ENCODE data around the gene SOBP. TPM values are rescaled to one million over a fixed set of nuclear protein-coding genes. Genes with fewer than 3 reads are reported as not detected.
"Not testable (repeated sequence)": the region's sequence is repeated elsewhere in the genome, so short reads cannot be mapped to it uniquely, and the experiment has no call there.

SOBP gene
- total RNA-seq, 6 donors from 2014 or later: 4.4 to 25.1 (median 12.4) TPM

DNA sequence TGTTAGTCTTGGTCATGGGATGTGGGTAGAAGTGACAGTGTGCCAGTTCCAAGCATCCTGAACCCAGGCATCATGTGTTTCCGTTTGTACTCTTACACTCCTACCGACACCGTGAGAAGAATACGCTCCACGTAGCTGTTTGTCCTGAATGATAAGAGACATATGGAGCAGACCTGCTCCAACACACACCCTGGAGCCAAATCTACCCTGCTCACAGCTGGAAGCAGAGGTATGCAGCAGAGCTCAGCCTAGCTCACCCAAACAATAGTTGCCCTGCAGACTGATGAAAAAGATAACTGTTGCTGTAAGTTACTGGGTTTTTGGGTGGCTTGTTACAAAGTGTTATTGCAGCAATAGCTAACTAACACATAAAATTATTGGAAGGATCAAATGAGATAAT, 16.3 kb upstream of the SOBP start:
- DNase-seq (no peak), ATAC-seq (ENCODE audit: low FRiP score in 2 of 2) (no peak)
- H3K9me3 ChIP-seq: no peaks in the 10 kb centered on the region
- H3K36me3 ChIP-seq: no peaks in the 10 kb centered on the region
- TF ChIP-seq POLR2AphosphoS5 (IDR thresholded peaks at IDR 0.05): no peak
- no peak for TF ChIP-seq POLR2A (IDR thresholded peaks at IDR 0.05)
- TF ChIP-seq, protein P1, sequence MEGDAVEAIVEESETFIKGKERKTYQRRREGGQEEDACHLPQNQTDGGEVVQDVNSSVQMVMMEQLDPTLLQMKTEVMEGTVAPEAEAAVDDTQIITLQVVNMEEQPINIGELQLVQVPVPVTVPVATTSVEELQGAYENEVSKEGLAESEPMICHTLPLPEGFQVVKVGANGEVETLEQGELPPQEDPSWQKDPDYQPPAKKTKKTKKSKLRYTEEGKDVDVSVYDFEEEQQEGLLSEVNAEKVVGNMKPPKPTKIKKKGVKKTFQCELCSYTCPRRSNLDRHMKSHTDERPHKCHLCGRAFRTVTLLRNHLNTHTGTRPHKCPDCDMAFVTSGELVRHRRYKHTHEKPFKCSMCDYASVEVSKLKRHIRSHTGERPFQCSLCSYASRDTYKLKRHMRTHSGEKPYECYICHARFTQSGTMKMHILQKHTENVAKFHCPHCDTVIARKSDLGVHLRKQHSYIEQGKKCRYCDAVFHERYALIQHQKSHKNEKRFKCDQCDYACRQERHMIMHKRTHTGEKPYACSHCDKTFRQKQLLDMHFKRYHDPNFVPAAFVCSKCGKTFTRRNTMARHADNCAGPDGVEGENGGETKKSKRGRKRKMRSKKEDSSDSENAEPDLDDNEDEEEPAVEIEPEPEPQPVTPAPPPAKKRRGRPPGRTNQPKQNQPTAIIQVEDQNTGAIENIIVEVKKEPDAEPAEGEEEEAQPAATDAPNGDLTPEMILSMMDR (IDR thresholded peaks at IDR 0.05): no peak
- TF ChIP-seq EP300 (IDR thresholded peaks at IDR 0.05): no peak
- 48 to 56% methylated on average over 5 of the region's 5 CpGs for WGBS, 2 donors
- no peaks in the 10 kb centered on the region for H3K27me3 ChIP-seq
- no peak overlapping the region for H3K4me3 ChIP-seq
- no peak overlapping the region for H3K27ac ChIP-seq
- H3K4me1 ChIP-seq: no peaks in the 10 kb centered on the region

DNA sequence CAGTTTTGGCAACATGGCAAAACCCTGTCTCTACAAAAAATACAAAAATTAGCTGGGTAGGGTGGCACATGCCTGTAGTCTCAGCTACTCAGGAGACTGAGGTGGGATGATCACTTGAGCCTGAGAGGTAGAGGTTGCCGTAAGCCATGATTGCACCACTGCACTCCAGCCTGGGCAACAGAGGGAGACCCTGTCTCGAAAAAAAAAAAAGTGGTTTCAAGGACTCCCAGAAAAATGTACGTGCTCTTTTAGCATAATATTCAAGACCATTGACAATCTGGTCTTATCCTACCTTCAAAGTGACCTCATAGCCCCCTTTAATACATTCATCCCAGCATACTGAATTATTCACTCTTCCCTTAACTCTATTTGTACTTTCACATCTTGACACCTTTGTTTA, 14.6 kb upstream of the SOBP start:
- H3K9me3 ChIP-seq; H3K27me3 ChIP-seq; H3K4me3 ChIP-seq; H3K27ac ChIP-seq; DNase-seq; ATAC-seq (ENCODE audit: low FRiP score in 2 of 2); H3K4me1 ChIP-seq; H3K36me3 ChIP-seq: not testable (repeated sequence)
- WGBS, 2 donors: 87 to 89% methylated on average over 3 of the region's 3 CpGs

DNA sequence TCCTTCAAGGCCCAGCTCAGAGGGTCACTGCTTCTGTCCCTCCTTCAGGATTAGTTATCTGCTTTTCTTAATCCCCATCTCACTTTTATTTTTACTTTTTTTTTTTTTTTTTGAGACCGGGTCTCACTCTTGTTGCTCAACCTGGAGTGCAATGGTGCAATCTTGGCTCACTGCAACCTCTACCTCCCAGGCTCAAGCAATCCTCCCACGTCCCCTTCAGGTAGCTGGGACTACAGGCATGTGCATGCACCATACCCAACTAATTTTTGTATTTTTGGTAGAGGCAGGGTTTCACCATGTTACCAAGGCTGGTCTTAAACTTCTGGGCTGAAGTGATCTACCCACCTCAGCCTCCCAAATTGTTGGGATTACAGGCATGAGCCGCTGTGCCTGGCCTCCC, 14.1 kb upstream of the SOBP start:
- H3K9me3 ChIP-seq; H3K4me3 ChIP-seq; H3K27ac ChIP-seq; H3K4me1 ChIP-seq; H3K36me3 ChIP-seq; H3K27me3 ChIP-seq; ATAC-seq (ENCODE audit: low FRiP score in 2 of 2): not testable (repeated sequence)
- DNase-seq: peak in 1 of 2 donors; percentile 63
- WGBS, 2 donors: 68 to 70% methylated on average over 3 of the region's 3 CpGs

DNA sequence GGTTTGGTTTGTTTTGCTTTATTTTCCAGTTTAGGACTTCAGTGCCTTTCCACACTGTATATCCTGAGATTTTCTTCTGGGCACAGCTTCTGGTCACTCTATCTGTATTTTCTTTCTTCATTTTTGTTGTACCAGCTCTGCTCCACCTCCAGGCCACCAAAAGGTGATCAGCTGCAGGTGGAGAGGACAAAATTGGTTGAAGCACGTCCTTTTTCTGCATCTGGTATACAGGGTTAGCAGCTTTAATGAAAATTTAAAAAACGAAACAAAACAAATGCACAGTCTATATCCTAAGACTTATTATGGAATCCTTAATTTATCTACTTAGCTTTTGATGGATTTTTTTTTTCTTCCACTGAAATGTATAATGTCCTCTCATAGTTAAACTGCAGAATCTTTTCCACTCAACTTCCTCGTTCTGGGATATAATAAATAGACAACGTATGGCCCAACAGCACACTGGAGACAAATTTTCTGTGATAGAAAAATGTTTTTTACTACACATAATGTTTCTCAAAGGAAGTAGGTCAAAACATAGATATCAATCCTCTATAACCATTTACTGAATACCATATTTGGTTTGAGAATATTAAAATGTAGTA, 10.7 kb upstream of the SOBP start:
- 81 to 84% methylated on average over 4 of the region's 4 CpGs for WGBS, 2 donors
- Histone ChIP-seq H3K27ac (no peak overlapping the region), H3K4me3 (no peak overlapping the region), H3K9me3 (no peaks in the 10 kb centered on the region), H3K27me3 (no peaks in the 10 kb centered on the region), H3K36me3 (no peaks in the 10 kb centered on the region), H3K4me1 (no peaks in the 10 kb centered on the region)
- TF ChIP-seq POLR2A (IDR thresholded peaks at IDR 0.05): no peak
- TF ChIP-seq EP300 (IDR thresholded peaks at IDR 0.05): no peak
- TF ChIP-seq, protein P1 (IDR thresholded peaks at IDR 0.05): no peak
- TF ChIP-seq POLR2AphosphoS5 (IDR thresholded peaks at IDR 0.05): no peak
- ATAC-seq (ENCODE audit: low FRiP score in 2 of 2): no peak
- no peak for DNase-seq

DNA sequence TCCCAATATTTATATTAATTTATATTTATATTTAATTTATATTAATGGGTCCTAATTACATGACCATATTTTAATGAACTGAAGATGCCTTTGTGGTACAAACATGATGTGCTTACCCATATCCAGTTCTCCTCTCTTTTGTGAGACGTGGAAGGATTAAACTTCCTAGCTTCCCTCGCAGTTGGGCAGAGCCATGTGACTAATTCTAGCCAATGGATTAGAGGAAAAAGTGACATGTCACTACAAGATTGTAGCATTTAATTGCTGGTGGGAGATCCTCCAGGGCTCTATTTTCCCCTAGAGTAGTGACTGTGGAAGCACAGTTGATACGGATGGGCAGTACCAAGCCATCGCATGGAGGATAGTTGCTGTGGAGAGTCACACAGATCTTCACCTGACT, 4.8 kb upstream of the SOBP start:
- peaks cover 8 to 20% (median 10%) of the 10 kb centered on the region in 4 donors for H3K4me1 ChIP-seq
- no peaks in the 10 kb centered on the region for H3K9me3 ChIP-seq
- WGBS, 2 donors: 91 to 94% methylated on average over 4 of the region's 4 CpGs
- peaks cover 0 to 5% (median 2%) of the 10 kb centered on the region in 4 donors for H3K27me3 ChIP-seq
- no peaks in the 10 kb centered on the region for H3K36me3 ChIP-seq
- H3K27ac ChIP-seq: no peak overlapping the region
- H3K4me3 ChIP-seq: no peak overlapping the region
- ATAC-seq (ENCODE audit: low FRiP score in 2 of 2) (no peak), DNase-seq (no peak)
- TF ChIP-seq EP300 (IDR thresholded peaks at IDR 0.05): no peak
- no peak for TF ChIP-seq POLR2AphosphoS5 (IDR thresholded peaks at IDR 0.05)
- TF ChIP-seq, protein P1 (IDR thresholded peaks at IDR 0.05): no peak
- TF ChIP-seq POLR2A (IDR thresholded peaks at IDR 0.05): no peak

DNA sequence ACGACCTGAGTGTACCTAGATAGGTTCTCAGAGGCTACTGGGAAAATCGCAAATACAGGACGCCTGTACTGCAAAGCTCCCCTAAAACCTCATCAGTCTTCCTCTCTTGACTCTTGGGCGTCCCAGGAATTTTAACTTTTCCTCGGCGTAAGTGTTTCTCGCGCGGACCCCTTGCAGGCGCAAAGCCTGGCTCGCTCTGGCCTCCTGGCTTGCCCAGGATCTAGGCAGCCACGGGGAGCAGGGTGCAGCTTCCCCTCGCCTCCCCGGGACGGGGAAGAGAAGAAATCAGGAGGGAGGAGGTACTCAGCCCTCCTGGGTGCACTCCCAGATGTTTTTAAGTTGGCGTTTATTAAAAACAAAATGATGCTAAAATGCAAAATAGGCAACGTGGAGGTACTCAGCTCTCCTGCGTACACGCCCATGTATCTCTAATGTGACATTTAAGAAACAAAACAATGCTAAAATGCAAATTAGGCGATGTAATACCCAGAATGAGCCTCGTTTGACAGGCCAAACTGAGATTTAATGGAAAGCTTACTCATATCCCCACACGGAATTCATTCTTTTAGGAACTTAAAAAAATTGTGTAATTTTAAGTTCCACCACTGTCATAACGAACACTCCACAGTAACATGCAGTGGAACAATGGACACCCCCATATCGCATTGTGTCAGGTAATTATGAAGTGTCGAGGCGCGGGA, 1.6 kb upstream of the SOBP start:
- ATAC-seq (ENCODE audit: low FRiP score in 2 of 2) (no peak), DNase-seq (peak in 1 of 2 donors; percentile 36)
- H3K36me3 ChIP-seq: no peaks in the 10 kb centered on the region
- no peak overlapping the region for H3K27ac ChIP-seq
- TF ChIP-seq POLR2AphosphoS5 (IDR thresholded peaks at IDR 0.05) (no peak), EP300 (IDR thresholded peaks at IDR 0.05) (no peak), POLR2A (IDR thresholded peaks at IDR 0.05) (no peak)
- TF ChIP-seq, protein P1 (IDR thresholded peaks at IDR 0.05): no peak
- H3K4me1 ChIP-seq: peaks cover 22 to 50% (median 33%) of the 10 kb centered on the region in 4 donors
- 32 to 34% methylated on average over 27 of the region's 27 CpGs for WGBS, 2 donors
- peak overlapping the region in 3 of 4 donors; percentile 78 to 88 (median 82) for H3K4me3 ChIP-seq
- peaks cover 0 to 17% (median 2%) of the 10 kb centered on the region in 4 donors for H3K27me3 ChIP-seq
- no peaks in the 10 kb centered on the region for H3K9me3 ChIP-seq

All from upper lobe of left lung (tissue), 6 donors.